NB4 (cell line): Measurements from ENCODE around the gene PIBF1.

ENCODE experiments used
- MYC ChIP-seq: IDR thresholded peaks from 2 replicates; pipeline ENCODE4 v1.6.1; 2011; ENCODE audit warnings: low read depth, low read length
- POLR2A ChIP-seq: IDR thresholded peaks from 2 replicates; pipeline ENCODE4 v1.6.1; 2011; ENCODE audit warnings: mild to moderate bottlenecking; ENCODE audit not compliant: insufficient read length; ENCODE audit errors: extremely low read depth
- TF ChIP-seq, protein P1 (sequence below): IDR thresholded peaks from one replicate; pipeline ENCODE4 v1.5.1; 2012; ENCODE audit warnings: low read depth, low read length
- TF ChIP-seq, protein P2 (sequence below): IDR thresholded peaks from 2 replicates; pipeline ENCODE4 v1.6.1; 2011; ENCODE audit warnings: low read depth, low read length

DNA sequence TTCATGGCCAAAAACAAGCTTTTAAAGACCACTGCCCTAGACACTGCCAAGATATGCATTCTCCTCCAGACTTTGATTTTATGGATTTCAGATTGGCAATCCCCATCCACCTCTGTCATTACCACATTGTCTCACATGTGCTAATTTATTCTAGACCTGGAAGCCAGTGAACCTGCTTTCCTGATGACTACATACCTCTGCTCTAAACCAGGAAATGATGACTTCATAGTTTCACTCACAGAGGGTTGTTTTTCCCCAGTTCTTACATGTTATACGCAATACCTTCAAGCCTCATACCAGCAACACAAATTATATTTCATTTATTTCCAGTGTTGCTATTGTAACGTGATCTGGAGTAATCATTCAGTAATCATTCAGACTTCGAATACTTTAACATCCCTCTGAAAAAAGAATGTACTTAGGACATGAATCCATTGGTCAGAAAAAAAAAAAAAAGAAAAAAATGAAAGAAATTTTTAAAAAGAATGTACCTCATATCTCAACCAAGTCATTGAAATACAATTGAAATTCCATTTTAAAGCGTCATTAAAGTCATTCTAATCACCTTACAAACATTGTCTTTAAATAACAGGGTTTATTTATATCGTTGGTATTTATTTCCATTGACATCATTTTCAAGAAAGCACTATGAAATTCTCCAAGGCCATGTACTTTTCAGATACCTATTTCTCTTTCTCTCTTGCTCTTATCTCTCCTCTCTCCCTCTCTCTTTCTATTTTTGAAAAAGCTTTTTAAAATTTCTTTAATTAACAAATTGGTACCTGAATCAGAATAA is 243.5 kb downstream of the PIBF1 start:
- TF ChIP-seq, protein P1, sequence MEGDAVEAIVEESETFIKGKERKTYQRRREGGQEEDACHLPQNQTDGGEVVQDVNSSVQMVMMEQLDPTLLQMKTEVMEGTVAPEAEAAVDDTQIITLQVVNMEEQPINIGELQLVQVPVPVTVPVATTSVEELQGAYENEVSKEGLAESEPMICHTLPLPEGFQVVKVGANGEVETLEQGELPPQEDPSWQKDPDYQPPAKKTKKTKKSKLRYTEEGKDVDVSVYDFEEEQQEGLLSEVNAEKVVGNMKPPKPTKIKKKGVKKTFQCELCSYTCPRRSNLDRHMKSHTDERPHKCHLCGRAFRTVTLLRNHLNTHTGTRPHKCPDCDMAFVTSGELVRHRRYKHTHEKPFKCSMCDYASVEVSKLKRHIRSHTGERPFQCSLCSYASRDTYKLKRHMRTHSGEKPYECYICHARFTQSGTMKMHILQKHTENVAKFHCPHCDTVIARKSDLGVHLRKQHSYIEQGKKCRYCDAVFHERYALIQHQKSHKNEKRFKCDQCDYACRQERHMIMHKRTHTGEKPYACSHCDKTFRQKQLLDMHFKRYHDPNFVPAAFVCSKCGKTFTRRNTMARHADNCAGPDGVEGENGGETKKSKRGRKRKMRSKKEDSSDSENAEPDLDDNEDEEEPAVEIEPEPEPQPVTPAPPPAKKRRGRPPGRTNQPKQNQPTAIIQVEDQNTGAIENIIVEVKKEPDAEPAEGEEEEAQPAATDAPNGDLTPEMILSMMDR: no peak
- TF ChIP-seq, protein P2, sequence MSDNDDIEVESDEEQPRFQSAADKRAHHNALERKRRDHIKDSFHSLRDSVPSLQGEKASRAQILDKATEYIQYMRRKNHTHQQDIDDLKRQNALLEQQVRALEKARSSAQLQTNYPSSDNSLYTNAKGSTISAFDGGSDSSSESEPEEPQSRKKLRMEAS: no peak
- TF ChIP-seq POLR2A (no peak), MYC (no peak)
